Activated CD4-positive, alpha-beta T cell treated with anti-CD3 and anti-CD28 coated beads, Interleukin-2, amount 10 ng/mL, durations not matched to agents 7 days and 5 days (primary cell): ENCODE results near the gene ANKRD53. TPM values are rescaled to one million over a fixed set of nuclear protein-coding genes. Genes with fewer than 3 reads are reported as not detected.
A peak's percentile ranks its signal among the peaks of the same experiment; 100 is the strongest.
"Not testable (repeated sequence)": the region's sequence is repeated elsewhere in the genome, so short reads cannot be mapped to it uniquely, and the experiment has no call there.

ENCODE experiments used
- CTCF ChIA-PET: fragments of 350-600 bp; sonication (Branson Sonifier 250); formaldehyde crosslinking; loops from one replicate; lab custom pipeline; 2021; ENCODE audit warnings: antibody characterized with exemption; lab: Charles Lee
- POLR2A ChIA-PET: fragments of 350-600 bp; sonication (Branson Sonifier 250); formaldehyde crosslinking; loops from one replicate; lab custom pipeline; 2021; ENCODE audit warnings: antibody characterized with exemption; lab: Charles Lee
- DNase-seq: peaks from one replicate; pipeline ENCODE4 v3.0.0-alpha.2; 2020
- H3K27ac Mint-ChIP-seq: one replicate; pipeline ENCODE4 v1.8.0; 2021; ENCODE audit warnings: mild to moderate bottlenecking, moderate library complexity, mixed read lengths
- H3K27me3 Mint-ChIP-seq: one replicate; pipeline ENCODE4 v1.8.0; 2021; ENCODE audit warnings: mixed read lengths
- H3K36me3 Mint-ChIP-seq: one replicate; pipeline ENCODE4 v1.8.0; 2021; ENCODE audit warnings: low read depth, mixed read lengths
- H3K4me1 Mint-ChIP-seq: one replicate; pipeline ENCODE4 v1.8.0; 2021; ENCODE audit warnings: mixed read lengths
- H3K4me3 Mint-ChIP-seq: one replicate; pipeline ENCODE4 v1.8.0; 2021; ENCODE audit warnings: mild to moderate bottlenecking, moderate library complexity, mixed read lengths
- H3K9me3 Mint-ChIP-seq: one replicate; pipeline ENCODE4 v1.8.0; 2021; ENCODE audit warnings: mixed read lengths
- total RNA-seq, 2 experiments: library from RNA; stranded (reverse); gene quantifications; one replicate each; pipeline ENCODE4 v1.2.3, GENCODE V29; 2021

The ANKRD53 gene
- total RNA-seq, 2 experiments from 2014 or later, result 0.50 TPM; not detected in 1

DNA sequence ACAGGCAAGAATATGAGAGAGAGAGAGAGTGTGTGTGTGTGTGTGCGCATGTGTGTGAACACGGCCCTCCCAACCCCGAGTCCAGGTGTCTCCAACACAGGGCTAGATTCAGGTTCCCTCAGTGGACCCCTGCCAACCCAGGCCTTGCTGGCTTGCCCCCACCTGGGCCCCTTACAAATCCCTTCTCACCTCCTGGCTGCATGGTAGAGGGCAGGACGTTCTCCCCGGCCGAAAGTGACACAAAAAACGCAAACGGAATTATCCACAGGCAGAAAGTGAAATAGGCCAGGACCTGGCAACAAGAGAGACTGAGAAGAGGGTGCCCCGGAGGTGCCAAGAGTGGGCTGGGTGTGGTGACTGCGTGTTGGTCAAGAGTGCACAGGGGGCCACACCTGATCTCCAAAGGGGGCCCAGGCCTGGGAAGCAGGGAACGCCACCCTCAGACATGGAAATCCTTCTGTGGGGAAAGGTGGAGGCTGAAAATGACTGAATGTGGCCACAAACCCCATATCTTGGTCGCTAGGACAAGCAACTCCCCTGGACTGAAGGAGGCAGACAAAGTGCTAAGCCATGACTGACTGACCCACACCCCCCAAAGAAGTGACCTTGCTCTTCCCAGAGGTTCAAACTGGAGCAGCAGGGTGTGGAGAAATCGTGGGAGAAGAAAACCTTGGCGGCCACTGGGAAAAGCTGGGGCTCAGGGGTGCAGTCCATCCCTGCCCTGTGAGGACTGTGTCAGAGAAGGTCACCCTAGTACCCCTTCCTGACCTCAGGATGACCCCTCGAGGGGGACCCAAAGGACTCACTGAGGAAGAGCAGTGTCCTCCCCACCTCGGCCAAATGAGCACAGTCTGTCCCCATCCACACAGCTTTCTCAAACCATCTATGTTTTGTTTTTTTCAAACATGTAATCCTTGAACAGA lies 10.6 kb downstream of the ANKRD53 start:
- Mint-ChIP-seq H3K4me3 (no peak overlapping the region), H3K9me3 (no peaks in the 10 kb centered on the region), H3K27me3 (no peaks in the 10 kb centered on the region), H3K36me3 (peaks cover 37% of the 10 kb centered on the region), H3K4me1 (peaks cover 39% of the 10 kb centered on the region), H3K27ac (no peak overlapping the region)
- POLR2A ChIA-PET, result no interaction called here
- CTCF ChIA-PET, result interaction anchor here (0.8 to 1.0 kb wide), 2 partner anchors 12 to 79 kb away, joined by 3 to 4 read pairs; partner anchors contain the start of gene NAGK
- DNase-seq, result no peak

DNA sequence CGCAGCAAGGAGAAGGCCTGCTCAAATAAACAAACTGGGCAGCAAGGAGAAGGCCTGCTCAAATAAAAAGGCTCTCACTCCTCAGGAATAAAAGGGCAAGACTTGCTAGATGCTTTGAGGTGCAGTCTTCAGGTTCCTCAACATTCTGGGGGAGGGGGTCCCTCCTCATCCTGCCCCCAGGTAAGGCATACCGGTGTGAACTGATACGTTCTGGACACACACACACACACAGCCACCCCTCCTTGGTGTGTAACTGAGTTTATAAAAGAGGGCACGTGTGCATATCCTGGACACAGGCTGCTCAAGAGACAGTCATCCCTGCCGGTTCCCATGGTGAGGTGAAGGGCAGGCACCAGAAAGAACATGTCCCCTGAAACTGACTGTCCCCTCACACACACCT lies 11.8 kb downstream of the ANKRD53 start:
- H3K36me3 Mint-ChIP-seq, result peaks cover 38% of the 10 kb centered on the region
- ChIA-PET POLR2A (no interaction called here), CTCF (interaction anchor here (0.8 kb wide), 1 partner anchor 78 kb away, joined by 3 read pairs; the partner anchor contains the start of gene NAGK)
- no peak for DNase-seq
- no peaks in the 10 kb centered on the region for H3K9me3 Mint-ChIP-seq
- H3K4me3 Mint-ChIP-seq, result no peak overlapping the region
- peaks cover 29% of the 10 kb centered on the region for H3K4me1 Mint-ChIP-seq
- no peaks in the 10 kb centered on the region for H3K27me3 Mint-ChIP-seq
- no peak overlapping the region for H3K27ac Mint-ChIP-seq

DNA sequence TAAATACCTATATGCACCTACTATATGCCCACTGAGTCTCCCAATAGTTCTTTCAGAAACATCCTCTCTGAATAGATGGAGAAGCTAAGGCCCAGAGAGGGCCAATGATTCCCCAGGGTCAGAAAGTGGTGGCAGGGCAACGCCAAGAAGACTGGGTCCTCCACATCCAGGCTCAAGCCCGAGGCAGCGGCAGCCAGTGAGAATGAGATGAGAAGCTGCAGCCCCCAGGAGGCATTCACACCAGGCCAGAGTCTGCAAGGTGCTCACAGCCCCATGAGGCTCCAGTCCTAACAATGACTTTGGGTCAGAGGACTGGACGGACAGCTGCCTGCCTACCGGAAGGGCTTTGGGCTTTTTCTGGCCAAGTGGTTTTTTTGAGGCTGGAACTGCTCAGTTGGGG lies 12.7 kb downstream of the ANKRD53 start:
- H3K4me3 Mint-ChIP-seq, result no peak overlapping the region
- peaks cover 29% of the 10 kb centered on the region for H3K4me1 Mint-ChIP-seq
- POLR2A ChIA-PET, result no interaction called here
- CTCF ChIA-PET, result no interaction called here
- H3K27ac Mint-ChIP-seq, result no peak overlapping the region
- DNase-seq, result no peak
- no peaks in the 10 kb centered on the region for H3K9me3 Mint-ChIP-seq
- H3K27me3 Mint-ChIP-seq, result no peaks in the 10 kb centered on the region
- peaks cover 33% of the 10 kb centered on the region for H3K36me3 Mint-ChIP-seq

DNA sequence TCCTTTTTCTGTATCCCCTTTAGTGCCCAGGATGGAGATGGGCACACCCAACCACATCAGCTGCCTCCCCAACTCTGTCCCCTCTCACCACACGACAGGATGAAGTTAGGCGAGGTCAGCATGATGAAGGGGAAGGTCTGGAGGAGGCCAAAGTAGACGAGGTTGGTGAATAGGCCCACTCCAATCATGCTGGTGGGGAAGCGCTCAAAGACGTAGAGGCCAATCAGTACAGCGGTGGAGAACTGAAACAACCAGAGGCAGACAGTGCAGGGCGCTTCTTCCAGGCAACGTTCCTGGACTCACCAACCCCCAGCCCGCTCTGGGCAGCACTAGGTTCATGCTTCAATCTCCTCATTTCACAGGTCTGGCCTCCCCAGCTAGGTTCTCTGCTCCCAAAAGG lies 13.3 kb downstream of the ANKRD53 start:
- H3K9me3 Mint-ChIP-seq, result no peaks in the 10 kb centered on the region
- CTCF ChIA-PET, result interaction anchor here (1.7 kb wide), 1 partner anchor 10 kb away, joined by 9 read pairs; no protein-coding TSS in a partner anchor

DNA sequence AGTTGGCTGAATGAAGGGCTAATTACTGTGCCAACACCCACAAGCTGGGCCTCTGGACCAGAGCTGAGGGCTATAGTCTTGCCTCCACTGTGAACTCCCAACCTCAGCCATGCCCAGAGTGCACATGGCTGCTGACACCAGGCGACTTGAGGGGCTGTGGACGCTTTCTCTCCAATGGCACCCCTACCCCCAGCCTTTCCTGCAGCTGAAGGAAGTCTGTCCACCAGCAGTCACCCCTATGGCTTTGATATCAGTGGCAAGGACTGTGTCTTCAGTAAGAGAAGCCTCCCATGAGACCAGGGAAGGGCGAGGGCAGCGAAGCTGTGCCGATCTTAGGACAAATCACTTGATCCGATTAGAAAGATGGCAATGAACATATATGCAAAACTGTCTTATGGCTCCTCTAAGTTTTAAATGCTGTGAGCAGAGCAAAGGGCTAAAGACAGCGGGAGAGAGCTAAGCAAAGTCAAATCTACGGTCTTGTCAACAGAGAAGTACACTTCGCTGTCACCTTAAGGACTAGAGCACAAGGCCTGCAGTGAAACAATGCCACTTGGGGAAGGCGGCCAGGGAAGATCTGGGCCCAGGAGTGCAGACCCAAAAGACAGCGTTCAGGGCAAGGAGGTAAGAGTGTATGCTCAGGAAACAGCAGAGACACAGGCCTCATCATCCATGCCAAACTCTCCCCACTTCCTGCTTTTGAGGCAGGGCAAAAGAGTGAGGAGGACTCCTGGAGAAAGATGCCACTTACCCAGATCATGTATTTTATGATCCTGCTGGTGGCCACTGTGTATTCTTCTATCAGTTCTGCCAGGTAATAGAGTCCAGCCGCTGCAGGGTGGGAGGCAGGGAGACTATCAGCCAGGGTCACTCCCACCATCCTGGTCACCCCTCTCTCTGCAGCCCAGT lies 14.8 kb downstream of the ANKRD53 start:
- peak overlapping the region; percentile 96 for H3K27ac Mint-ChIP-seq
- H3K36me3 Mint-ChIP-seq, result peaks cover 21% of the 10 kb centered on the region
- ChIA-PET POLR2A (no interaction called here), CTCF (interaction anchor here (0.6 to 1.7 kb wide), 4 partner anchors 8 to 27 kb away, joined by 3 to 9 read pairs (median 4); partner anchors contain the start of gene ANKRD53)
- H3K4me1 Mint-ChIP-seq, result peaks cover 29% of the 10 kb centered on the region
- DNase-seq, result no peak
- no peaks in the 10 kb centered on the region for H3K27me3 Mint-ChIP-seq
- H3K9me3 Mint-ChIP-seq, result no peaks in the 10 kb centered on the region
- H3K4me3 Mint-ChIP-seq, result peak overlapping the region; percentile 98

More for the DNA sequence above, 13.3 kb downstream of the ANKRD53 start:
- Mint-ChIP-seq H3K36me3 (peaks cover 29% of the 10 kb centered on the region), H3K27me3 (no peaks in the 10 kb centered on the region), H3K27ac (peak overlapping the region; percentile 31), H3K4me3 (no peak overlapping the region), H3K4me1 (peaks cover 29% of the 10 kb centered on the region)
- DNase-seq, result no peak
- POLR2A ChIA-PET, result no interaction called here

DNA sequence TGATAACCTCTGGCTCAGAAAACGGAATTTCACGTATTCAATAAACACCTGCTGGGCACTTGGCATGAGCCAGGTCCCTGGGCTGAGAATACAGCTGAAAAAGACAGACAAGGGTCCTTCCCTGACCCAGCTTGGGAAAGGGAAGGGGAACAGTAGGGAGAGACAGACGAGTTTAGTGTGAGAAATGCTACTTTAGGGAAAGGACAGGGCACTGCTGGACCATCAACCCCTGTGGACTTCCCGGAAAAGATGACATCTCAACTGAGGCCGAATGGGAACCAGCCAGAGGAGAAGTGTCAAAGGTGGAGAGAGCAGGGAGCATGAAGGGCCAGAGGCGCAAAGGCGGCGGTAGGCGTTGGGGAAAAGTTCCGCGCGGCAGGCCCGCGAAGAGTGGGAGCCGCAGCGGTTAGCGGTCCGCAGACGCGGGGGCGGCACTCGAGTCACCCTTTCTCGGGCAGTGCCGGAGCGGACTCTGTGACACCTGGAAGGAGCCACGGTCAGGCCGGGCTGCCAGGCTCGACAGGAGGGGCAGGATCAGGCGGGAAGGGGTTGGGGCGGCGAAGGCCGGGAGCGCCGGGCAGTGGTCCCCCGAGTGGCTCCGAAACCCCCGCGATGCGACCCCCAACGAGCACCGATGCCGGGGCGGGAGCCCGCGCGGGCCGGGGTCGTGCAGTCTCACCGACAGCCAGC lies 15.7 kb downstream of the ANKRD53 start:
- Mint-ChIP-seq H3K27ac (peak overlapping the region; percentile 96), H3K27me3 (no peaks in the 10 kb centered on the region), H3K4me3 (peak overlapping the region; percentile 98), H3K36me3 (peaks cover 15% of the 10 kb centered on the region), H3K9me3 (no peaks in the 10 kb centered on the region), H3K4me1 (peaks cover 35% of the 10 kb centered on the region)
- DNase-seq, result peak; percentile 35
- ChIA-PET POLR2A (no interaction called here), CTCF (interaction anchor here (0.6 to 1.5 kb wide), 3 partner anchors 8 to 14 kb away, joined by 3 to 6 read pairs (median 3); no protein-coding TSS in a partner anchor)

DNA sequence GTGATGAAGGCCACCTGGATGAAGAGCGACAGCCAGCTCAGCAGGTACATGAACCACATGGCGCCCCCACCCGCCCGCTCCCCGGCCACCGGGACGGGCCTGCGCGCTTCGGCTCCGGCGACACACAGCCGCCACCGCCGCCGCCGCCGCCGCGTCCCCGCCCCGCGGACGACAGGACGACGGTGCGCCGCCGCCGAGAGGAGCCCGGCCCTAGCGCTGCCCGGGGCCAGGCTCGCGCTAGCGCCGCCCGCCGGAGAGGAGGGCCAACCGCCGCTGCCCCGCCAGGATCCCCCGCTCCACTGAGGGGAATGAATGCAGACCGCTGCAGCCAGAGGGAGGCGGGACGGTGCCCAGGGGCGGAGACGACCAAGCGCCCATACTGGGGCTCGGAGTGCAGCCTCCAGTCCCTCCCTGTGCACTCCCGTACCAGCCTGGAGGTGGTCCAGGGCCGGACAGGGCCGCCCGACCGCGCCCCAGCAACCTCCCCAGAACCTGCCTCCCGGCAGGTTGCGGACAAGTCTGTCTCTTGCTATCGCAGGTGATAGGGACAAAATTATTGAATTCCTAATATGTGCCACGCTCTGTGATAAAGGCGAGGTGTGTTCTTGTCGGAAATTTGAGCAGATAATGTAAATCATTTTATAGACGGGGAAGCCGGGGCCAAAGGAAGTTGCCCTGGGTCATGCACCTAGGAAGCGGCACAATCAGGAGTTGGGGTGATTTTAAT lies 16.4 kb downstream of the ANKRD53 start, which contains the start of gene TEX261:
TSS of gene TEX261 (minus strand) at position 175 of the 727 bp plus-strand sequence. CDS start at position 59, 116 bp downstream.
- POLR2A ChIA-PET, result no interaction called here

DNA sequence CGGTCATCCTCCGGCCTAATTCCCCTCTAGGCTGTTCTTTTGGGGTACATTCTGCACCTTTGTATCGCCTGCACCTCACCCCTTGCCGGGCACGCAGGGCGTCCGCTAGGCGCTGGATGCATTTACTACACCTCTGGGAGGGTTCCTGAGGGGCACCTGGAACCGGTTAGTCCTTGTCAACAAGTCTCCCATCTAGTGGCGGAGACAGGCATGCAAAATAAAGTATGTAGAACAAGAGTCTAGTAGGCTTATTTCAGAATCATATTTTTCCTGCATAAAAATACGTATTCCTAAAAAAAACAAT lies 16.9 kb downstream of the ANKRD53 start:
- Mint-ChIP-seq H3K27me3 (no peaks in the 10 kb centered on the region), H3K4me1 (peaks cover 46% of the 10 kb centered on the region), H3K36me3 (peaks cover 15% of the 10 kb centered on the region), H3K9me3 (no peaks in the 10 kb centered on the region), H3K4me3 (peak overlapping the region; percentile 82), H3K27ac (peak overlapping the region; percentile 91)
- peak; percentile 72 for DNase-seq
- ChIA-PET CTCF (interaction anchor here (1.5 kb wide), 1 partner anchor 12 kb away, joined by 6 read pairs; no protein-coding TSS in a partner anchor), POLR2A (no interaction called here)

More for the DNA sequence above, 16.4 kb downstream of the ANKRD53 start, which contains the start of gene TEX261:
- H3K36me3 Mint-ChIP-seq, result peaks cover 15% of the 10 kb centered on the region
- H3K4me1 Mint-ChIP-seq, result peaks cover 42% of the 10 kb centered on the region
- peak within 1 kb of the TSS; percentile 96 for H3K27ac Mint-ChIP-seq
- DNase-seq, result peak; percentile 88
- no peaks in the 10 kb centered on the region for H3K27me3 Mint-ChIP-seq
- H3K4me3 Mint-ChIP-seq, result peak within 1 kb of the TSS; percentile 98
- CTCF ChIA-PET, result interaction anchor here (0.6 to 1.5 kb wide), 3 partner anchors 9 to 15 kb away, joined by 3 to 6 read pairs (median 3); no protein-coding TSS in a partner anchor
- H3K9me3 Mint-ChIP-seq, result no peaks in the 10 kb centered on the region

DNA sequence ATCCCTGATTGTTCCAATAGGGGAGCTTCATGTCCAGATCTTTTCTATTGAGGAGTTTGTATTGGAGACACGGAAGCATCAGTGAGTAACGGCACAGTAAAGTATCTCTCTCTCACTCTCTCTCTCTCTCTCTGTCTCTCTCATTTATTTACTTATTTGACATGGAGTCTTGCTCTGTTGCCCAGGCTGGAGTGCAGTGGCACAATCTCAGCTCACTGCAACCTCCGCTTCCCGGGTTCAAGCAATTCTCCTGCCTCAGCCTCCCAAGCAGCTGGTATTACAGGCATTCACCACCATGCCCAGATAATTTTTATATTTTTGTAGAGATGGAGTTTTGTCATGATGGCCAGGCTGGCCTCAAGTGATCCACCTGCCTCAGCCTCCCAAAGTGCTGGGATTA lies 20.5 kb downstream of the ANKRD53 start:
- H3K4me3 Mint-ChIP-seq, POLR2A ChIA-PET: not testable (repeated sequence)

DNA sequence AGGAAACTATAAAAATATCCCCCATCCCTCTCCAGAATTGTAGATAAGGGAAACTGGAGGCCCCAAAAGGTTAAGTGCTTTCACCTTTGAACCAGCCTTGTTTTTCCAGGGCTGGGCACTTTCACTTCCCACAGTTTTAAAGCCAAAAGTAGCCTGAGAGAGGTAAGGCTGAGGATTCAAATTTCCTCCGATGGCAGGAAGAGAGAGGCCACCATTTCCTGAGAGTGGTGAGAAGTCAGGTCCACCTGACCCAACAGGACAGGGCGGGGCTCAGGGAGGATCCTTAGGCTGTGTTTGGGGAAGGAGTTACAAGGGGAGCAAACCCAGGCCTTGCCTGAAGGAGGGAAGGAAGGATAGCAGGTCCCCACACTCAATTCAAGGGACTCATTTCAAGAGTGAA lies 20.9 kb downstream of the ANKRD53 start:
- Mint-ChIP-seq H3K4me3 (no peak overlapping the region), H3K9me3 (no peaks in the 10 kb centered on the region), H3K4me1 (peaks cover 38% of the 10 kb centered on the region), H3K36me3 (no peaks in the 10 kb centered on the region), H3K27me3 (no peaks in the 10 kb centered on the region), H3K27ac (peak overlapping the region; percentile 78)
- CTCF ChIA-PET, result interaction anchor here (0.8 to 2.6 kb wide), 3 partner anchors 9 to 34 kb away, joined by 3 to 11 read pairs (median 7); no protein-coding TSS in a partner anchor
- POLR2A ChIA-PET, result no interaction called here
- no peak for DNase-seq

More for the DNA sequence above, 20.5 kb downstream of the ANKRD53 start:
- CTCF ChIA-PET, result interaction anchor here (0.8 to 2.6 kb wide), 2 partner anchors 9 to 14 kb away, joined by 3 to 7 read pairs; no protein-coding TSS in a partner anchor
- H3K27me3 Mint-ChIP-seq, H3K9me3 Mint-ChIP-seq, DNase-seq, H3K36me3 Mint-ChIP-seq: not testable (repeated sequence)
- Mint-ChIP-seq H3K4me1 (peaks cover 39% of the 10 kb centered on the region), H3K27ac (peak overlapping the region; percentile 60)

DNA sequence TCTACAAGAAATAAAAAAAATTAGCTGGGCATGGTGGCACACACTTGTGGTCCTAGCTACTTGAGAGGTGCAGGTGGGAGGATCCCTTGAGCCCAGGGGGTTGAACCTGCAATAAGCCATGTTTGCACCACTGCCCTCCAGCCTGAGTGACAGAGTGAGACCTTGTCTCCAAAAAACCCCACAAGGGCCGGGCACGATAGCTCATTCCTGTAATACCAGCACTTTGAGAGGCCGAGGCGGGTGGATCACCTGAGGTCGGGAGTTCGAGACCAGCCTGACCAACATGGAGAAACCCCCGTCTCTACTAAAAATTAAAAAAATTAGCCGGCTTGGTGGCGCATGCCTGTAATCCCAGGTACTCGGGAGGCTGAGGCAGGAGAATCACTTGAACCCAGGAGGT lies 21.5 kb downstream of the ANKRD53 start:
- DNase-seq, H3K36me3 Mint-ChIP-seq, POLR2A ChIA-PET, H3K27me3 Mint-ChIP-seq, H3K9me3 Mint-ChIP-seq, H3K4me3 Mint-ChIP-seq: not testable (repeated sequence)
- peaks cover 38% of the 10 kb centered on the region for H3K4me1 Mint-ChIP-seq
- CTCF ChIA-PET, result interaction anchor here (0.5 to 2.1 kb wide), 2 partner anchors 15 to 35 kb away, joined by 3 to 11 read pairs; no protein-coding TSS in a partner anchor
- peak overlapping the region; percentile 41 for H3K27ac Mint-ChIP-seq
